LNCaP clone FGC (cell line): ENCODE data around the gene PUM2.
"Not testable (repeated sequence)": the region's sequence is repeated elsewhere in the genome, so short reads cannot be mapped to it uniquely, and the experiment has no call there.

Experiments
- DNase-seq: peaks from one replicate; pipeline ENCODE4 v3.0.0-alpha.2; 2011; ENCODE audit warnings: low read depth
- H3K4me3 ChIP-seq: 2 replicates; pipeline ENCODE4 v1.5.1; 2011; ENCODE audit warnings: mild to moderate bottlenecking, low read depth, low read length, control low read depth
- TF ChIP-seq, protein P1 (sequence below): IDR thresholded peaks from 2 replicates; pipeline ENCODE4 v1.5.1; 2012; ENCODE audit warnings: mild to moderate bottlenecking; ENCODE audit not compliant: control insufficient read depth, insufficient read depth; ENCODE audit errors: extremely low read depth

The PUM2 gene

GRCh38 chr2:20250436-20250835, 100.2 kb downstream of the PUM2 start:
- TF ChIP-seq, protein P1, sequence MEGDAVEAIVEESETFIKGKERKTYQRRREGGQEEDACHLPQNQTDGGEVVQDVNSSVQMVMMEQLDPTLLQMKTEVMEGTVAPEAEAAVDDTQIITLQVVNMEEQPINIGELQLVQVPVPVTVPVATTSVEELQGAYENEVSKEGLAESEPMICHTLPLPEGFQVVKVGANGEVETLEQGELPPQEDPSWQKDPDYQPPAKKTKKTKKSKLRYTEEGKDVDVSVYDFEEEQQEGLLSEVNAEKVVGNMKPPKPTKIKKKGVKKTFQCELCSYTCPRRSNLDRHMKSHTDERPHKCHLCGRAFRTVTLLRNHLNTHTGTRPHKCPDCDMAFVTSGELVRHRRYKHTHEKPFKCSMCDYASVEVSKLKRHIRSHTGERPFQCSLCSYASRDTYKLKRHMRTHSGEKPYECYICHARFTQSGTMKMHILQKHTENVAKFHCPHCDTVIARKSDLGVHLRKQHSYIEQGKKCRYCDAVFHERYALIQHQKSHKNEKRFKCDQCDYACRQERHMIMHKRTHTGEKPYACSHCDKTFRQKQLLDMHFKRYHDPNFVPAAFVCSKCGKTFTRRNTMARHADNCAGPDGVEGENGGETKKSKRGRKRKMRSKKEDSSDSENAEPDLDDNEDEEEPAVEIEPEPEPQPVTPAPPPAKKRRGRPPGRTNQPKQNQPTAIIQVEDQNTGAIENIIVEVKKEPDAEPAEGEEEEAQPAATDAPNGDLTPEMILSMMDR = no peak
- H3K4me3 ChIP-seq = no peak overlapping the region
- no peak for DNase-seq

- TF ChIP-seq, protein P1 = no peak
- H3K4me3 ChIP-seq = no peak overlapping the region
- DNase-seq = no peak
Measured at GRCh38 chr2:20249170-20249569, 101.5 kb downstream of the PUM2 start.

DNA sequence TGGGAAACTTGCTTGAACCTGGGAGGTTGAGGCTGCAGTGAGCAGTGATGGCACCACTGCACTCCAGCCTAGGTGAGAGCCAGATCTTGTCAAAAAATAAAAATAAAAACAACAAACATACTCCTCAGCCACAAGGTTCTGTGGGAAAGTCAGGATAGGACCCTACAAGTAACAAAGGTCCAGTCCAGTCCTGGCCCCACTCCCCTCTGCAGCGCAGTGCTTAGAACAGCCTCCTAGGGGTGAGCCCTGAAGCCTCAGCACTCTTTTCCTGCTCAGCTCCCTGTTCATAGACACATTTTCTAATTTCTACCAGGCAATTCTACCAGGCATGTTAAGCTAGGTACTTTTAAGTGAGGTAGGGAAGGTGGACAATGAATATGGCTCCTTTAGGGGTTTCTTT, 103.6 kb downstream of the PUM2 start:
- no peak for DNase-seq
- TF ChIP-seq, protein P1 = no peak
- no peak overlapping the region for H3K4me3 ChIP-seq

DNA sequence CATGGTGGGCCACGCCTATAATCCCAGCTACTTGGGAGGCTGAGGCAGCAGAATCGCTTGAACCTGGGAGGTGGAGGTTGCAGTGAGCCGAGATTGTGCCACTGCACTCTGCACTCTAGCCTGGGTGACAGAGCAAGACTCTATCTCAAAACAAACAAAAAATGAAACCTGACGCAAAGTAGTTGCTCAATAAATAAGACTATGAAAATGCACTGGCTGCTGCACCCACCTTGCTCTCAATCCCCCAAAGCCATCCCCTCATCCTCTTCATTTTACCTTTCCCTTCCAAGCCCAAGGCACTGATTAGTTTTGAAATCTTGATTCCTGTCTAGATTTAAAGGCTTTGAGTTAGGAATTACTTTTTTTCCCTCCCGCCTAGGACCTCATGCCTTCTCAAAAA, 107.0 kb downstream of the PUM2 start:
- DNase-seq, H3K4me3 ChIP-seq: not testable (repeated sequence)

DNA sequence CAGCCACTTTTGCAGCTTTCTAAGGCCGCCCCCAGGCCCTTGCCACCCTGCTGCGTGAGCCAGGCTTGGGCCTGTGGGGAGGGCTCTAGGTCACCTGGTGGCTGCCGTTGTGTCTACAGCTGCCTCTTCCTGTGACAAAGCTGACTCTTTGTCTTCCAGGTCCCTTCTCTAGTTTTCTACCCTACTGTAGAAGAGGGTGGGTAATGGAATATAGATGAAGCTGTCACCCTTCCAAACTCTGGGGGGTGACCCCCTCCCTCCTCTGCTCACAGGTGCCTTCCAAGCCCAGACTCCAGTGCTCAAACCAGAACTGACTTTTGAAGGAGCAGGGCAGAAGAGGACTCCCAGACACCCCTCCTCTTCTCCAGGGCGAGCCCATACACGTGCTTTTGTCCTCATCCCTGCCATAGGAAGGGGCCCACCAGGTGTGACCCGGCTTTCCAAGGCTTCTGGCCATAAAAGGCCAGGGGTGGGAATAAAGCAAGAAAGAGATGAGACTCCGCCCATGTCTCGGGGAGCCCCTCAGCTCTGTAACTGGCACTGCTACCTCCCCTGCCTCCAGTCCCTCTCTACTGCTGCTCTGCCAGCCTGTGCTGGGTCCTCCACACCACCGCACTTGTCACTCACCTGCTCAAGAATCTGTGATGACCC, 107.8 kb downstream of the PUM2 start:
- no peak for DNase-seq
- H3K4me3 ChIP-seq = no peak overlapping the region
- TF ChIP-seq, protein P1 = no peak

- no peak overlapping the region for H3K4me3 ChIP-seq
- DNase-seq = no peak
- TF ChIP-seq, protein P1 = peak; percentile 37
Measured at GRCh38 chr2:20241973-20242726, 108.5 kb downstream of the PUM2 start.

GRCh38 chr2:20240291-20240690, 110.4 kb downstream of the PUM2 start:
- DNase-seq, H3K4me3 ChIP-seq: not testable (repeated sequence)

- TF ChIP-seq, protein P1 = no peak
- no peak overlapping the region for H3K4me3 ChIP-seq
- no peak for DNase-seq
Measured at GRCh38 chr2:20236496-20236895, 114.1 kb downstream of the PUM2 start.
